GM12891 (cell line): Measurements from ENCODE around the gene ADAT2.

ENCODE experiments used
- DNase-seq: peaks from one replicate; pipeline ENCODE4 v3.0.0; 2011; ENCODE audit warnings: low spot score; ENCODE audit not compliant: insufficient read length
- FAIRE-seq: peaks from 2 replicates; lab custom pipeline; 2011; peaks lifted over from hg19 to GRCh38; lab: Jason Lieb, UNC
- PAX5 ChIP-seq: IDR thresholded peaks from 2 replicates; pipeline ENCODE4 v1.6.1; 2011; ENCODE audit warnings: low read length, moderate library complexity, mild to moderate bottlenecking; ENCODE audit not compliant: insufficient read depth, severe bottlenecking
- POLR2A ChIP-seq: IDR thresholded peaks from 2 replicates; pipeline ENCODE4 v1.6.1; 2011; ENCODE audit warnings: low read depth, low read length, control low read depth
- POLR2AphosphoS5 ChIP-seq: IDR thresholded peaks from 2 replicates; pipeline ENCODE4 v1.6.1; 2011; ENCODE audit warnings: low read depth, low read length, control low read depth
- POU2F2 ChIP-seq: IDR thresholded peaks from 2 replicates; pipeline ENCODE4 v1.6.1; 2011; ENCODE audit warnings: low read depth, mild to moderate bottlenecking, control low read depth, low read length, moderate library complexity
- SPI1 ChIP-seq: IDR thresholded peaks from 2 replicates; pipeline ENCODE4 v1.6.1; 2011; ENCODE audit warnings: low read depth, low read length, control low read depth
- TAF1 ChIP-seq: IDR thresholded peaks from 2 replicates; pipeline ENCODE4 v1.6.1; 2011; ENCODE audit warnings: low read depth, low read length, control low read depth

ADAT2 gene

DNA sequence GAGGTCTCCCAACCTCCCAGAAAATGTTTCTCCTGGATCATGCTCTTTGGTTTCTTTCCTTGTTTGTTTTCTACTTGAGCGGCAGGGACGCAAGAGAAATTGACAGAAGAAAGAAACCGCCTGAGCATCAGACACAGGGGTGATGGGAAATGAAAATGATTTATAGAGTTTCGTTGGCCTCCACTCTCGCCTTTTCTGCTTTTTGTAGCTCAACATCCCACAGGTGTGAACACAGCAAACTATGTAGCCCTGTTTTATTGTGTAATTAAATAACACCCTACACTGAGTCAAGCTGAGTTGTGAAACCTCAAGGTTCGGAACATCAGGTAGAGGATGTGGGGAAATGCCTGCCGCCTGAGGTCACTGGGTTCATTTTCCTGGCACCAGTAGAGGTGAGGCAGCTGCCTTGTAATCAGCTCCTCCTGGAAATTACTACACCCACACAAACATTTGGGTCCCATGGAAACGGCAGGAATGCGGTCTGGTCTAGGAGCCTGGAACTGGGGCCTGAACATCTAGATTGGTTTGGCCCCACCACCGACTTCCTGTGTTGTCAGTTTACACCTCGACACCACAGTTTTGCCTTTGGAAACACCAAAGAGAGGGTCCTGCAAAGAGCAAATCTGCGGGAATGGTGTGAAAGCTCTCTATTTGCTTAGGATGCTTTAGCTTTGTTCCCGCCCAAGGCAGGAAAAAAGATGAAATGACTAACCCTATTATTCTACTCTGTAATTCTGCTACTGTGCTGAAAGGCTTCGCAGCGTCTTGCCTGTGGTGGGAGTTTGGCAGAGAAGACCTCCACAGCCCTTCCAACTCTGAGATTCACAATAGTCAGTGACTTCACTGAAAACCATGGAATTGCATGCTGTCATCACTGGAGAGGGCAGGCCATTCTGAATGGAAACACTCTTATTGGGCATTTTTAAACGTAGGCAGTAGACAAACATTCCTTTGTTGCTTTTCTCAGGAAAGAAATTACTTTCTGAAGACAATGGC, 53.0 kb downstream of the ADAT2 start:
- TF ChIP-seq PAX5, result no peak
- TF ChIP-seq TAF1, result no peak
- TF ChIP-seq POLR2AphosphoS5, result no peak
- TF ChIP-seq SPI1, result no peak
- no peak for TF ChIP-seq POLR2A
- TF ChIP-seq POU2F2, result no peak
- DNase-seq (no peak), FAIRE-seq (no peak)

DNA sequence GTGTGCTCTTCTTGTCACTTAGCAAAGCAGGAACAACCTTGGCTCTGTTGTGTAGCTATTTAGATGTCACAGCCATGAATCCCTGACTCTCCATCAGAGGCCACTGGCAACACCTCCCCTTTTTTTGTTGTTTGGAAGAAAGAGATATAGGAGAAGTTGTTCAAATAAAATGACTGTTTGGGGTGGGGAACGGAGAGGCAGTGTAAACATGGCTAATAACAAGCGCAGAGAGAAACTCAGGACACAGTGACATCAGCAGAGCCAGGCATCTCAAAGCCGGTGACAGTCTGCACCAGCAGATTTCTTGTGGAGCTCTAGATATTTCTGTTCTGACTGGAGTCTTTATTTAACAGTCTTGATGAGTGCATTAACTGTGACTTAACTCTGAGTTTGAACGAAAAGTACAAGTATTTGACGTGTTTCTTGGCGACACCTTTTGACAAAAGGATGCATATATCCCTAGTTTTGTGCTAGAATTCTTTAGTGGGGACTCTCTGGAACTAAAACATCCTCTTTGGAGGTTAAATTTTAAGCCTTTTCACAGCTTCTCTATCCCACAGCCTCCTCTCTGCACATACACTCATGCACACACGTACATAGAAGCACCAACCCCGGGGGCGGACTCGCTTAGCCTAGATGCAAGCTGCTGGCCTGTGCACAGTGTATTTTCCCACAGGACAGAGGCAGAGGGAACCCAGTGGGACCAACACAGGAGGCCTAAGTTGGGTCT, 53.8 kb downstream of the ADAT2 start:
- no peak for DNase-seq

DNA sequence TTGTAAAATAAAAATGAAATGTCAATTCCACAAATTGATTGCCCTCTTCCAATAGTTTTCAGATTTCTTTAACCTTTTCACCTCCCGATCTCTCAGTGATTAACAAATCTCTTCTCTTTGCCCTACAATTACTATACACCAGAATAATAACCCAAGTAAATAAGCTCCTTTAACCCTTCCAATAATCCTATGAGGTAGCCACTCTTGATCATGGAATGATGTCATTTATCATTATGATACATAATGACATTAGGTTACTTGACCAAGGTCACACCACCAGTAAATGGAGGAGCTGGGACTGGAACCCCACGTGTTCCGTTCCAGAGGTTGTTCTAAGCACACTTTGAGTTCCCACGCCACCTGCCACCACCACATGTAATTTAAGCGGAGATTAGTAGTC, 54.8 kb downstream of the ADAT2 start:
- FAIRE-seq (no peak), DNase-seq (no peak)
- TF ChIP-seq POLR2A (no peak), POU2F2 (no peak), SPI1 (no peak), TAF1 (no peak), PAX5 (no peak), POLR2AphosphoS5 (no peak)

More for the DNA sequence above, 53.8 kb downstream of the ADAT2 start:
- TF ChIP-seq SPI1 (no peak), POLR2AphosphoS5 (no peak), PAX5 (no peak), TAF1 (no peak), POLR2A (no peak), POU2F2 (no peak)
- no peak for FAIRE-seq

DNA sequence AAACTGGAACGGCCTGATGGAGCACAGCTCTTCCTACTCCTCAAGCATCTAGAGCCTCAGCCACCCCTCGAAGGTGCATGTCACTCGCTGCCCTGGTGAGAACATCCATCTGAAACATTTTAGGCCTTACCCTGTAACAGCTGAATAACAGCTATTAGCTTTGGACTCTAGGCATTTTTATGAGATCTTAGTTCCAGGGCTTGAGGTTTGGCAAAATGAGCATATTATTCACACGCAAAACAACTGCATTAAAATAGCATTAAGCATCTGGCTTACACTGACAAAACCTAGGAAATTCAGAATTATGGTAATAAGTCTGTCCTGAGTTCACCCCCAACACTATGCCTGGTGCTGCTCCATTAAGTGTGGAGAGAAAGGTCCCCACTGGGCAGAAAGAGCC, 56.1 kb downstream of the ADAT2 start:
- TF ChIP-seq POU2F2 (no peak), PAX5 (no peak), TAF1 (no peak), POLR2A (no peak), SPI1 (no peak), POLR2AphosphoS5 (no peak)
- FAIRE-seq, result no peak
- DNase-seq, result no peak

DNA sequence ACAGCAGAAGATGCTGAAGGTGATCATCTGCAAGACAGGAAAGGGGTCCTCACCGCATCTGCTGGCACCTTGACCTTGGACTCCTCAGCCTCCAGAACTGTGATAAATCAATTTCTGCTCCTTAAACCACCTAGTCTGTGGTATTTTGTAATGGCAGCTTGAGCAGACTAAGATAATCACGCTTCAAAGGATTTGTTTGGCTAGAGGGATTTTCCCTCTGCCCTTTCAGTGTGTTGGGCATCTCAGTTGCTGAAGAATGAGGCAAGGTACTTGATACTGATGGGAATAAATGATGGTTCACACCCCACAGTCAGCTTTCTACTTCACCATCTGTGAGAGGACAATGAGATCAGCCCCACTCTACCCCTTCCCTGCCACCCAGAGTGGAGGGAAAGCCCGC, 60.2 kb downstream of the ADAT2 start:
- FAIRE-seq (no peak), DNase-seq (no peak)
- no peak for TF ChIP-seq POU2F2
- no peak for TF ChIP-seq TAF1
- TF ChIP-seq SPI1, result no peak
- no peak for TF ChIP-seq PAX5
- no peak for TF ChIP-seq POLR2AphosphoS5
- no peak for TF ChIP-seq POLR2A

DNA sequence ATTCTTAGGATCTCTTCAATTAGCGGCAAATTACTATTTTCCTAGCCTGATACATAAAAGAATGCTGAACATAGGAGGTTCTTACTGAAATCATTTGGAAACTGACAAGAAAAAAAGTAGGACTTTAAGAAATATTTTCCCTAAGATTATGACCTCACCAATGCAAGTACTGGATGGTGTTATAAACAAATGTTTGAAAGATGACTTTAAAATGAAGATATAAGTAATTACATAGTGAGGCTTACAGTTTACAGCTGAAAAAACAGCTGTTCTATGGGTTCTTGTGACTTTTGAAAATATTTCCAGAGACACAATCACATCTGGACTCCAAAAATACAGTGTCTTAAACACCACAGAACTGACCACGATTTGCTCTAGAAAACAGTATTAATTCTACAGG, 64.9 kb downstream of the ADAT2 start:
- FAIRE-seq, result no peak
- TF ChIP-seq TAF1 (no peak), POLR2A (no peak), PAX5 (no peak), POU2F2 (no peak), POLR2AphosphoS5 (no peak), SPI1 (no peak)

DNA sequence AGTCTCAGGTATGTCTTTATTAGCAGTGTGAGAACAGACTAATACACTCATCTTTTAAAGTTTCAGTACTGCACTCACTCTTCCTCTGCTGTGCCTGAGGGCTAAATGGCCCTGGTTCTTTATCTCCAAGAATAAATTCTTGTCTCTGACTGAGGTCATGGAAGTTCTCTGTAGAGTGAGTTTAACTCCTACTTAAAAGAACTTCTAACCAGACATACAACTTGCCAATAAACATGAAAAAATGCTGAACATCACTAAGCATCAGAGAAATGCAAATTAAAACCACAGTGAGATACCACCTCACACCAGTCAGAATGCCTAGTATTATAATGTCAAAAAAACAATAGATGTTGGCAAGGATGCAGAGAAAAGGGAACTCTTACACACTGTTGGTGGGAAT, 73.6 kb downstream of the ADAT2 start:
- peak; percentile 13 for FAIRE-seq
- DNase-seq, result no peak
- TF ChIP-seq TAF1 (no peak), PAX5 (no peak), POLR2A (no peak), POLR2AphosphoS5 (no peak), POU2F2 (no peak), SPI1 (no peak)

More for the DNA sequence above, 64.9 kb downstream of the ADAT2 start:
- no peak for DNase-seq

DNA sequence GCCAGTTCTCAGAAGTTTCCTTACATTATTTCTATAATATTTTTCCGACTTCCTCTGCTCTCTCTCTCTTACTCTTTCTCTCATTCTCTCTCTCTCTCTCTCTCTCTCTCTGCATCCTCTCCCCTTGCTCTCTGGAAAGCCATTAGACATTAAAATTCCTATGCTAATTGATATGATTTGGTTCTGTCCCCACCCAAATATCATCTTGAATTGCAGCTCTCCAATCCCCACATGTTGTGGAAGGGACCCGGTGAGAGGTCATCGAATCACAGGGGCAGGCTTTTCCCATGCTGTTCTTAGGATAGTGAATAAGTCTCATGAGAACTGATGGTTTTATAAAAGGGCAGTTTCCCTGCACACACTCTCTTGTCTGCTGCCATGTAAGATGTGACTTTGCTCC, 74.1 kb downstream of the ADAT2 start:
- DNase-seq, result no peak
- no peak for FAIRE-seq
- TF ChIP-seq POLR2A, result no peak
- TF ChIP-seq POLR2AphosphoS5, result no peak
- no peak for TF ChIP-seq TAF1
- no peak for TF ChIP-seq PAX5
- TF ChIP-seq SPI1, result no peak

DNA sequence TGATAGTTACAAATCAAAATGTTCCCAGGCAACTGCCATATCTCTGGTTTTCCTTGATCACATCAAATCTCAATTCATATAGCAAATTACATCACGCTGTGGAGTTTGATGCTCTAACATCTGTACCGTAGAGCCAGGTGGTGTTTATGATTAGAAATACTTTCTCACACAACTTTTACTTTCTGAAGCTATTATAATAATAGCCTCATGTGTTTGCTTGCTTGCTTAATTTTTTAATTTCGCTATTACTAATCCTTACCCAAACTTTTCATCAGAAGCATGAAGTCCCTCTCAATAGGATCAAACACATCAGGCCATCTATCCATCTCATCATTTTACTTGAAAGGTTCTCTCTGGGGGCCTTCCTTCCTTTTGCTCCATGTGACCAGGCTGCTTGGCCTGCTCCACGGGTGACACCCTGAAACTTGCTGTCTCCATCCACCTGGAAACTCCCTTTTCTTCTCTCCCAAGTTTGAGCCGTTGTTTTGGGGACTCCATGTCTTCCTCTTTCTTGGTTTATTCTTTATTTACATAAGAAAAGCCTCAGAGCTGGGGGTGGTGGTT, 75.4 kb downstream of the ADAT2 start:
- FAIRE-seq, result no peak
- DNase-seq, result no peak
- TF ChIP-seq SPI1 (no peak), POU2F2 (no peak), POLR2A (no peak), TAF1 (no peak), PAX5 (no peak)
